SK-N-MC (cell line): ENCODE results near the gene ATF3.

ENCODE experiments used
- EZH2 ChIP-seq: fragments of 200-600 bp; sonication (generic); IDR thresholded peaks from one replicate; pipeline ENCODE4 v1.6.1; 2017; ENCODE audit warnings: antibody characterized with exemption
- POLR2AphosphoS5 ChIP-seq: IDR thresholded peaks from 2 replicates; pipeline ENCODE4 v1.6.1; 2012; ENCODE audit warnings: mild to moderate bottlenecking, low read depth, low read length, borderline replicate concordance

- TF ChIP-seq POLR2AphosphoS5: no peak
- TF ChIP-seq EZH2: no peak
Measured at GRCh38 chr1:212622906-212623305, 14.3 kb downstream of the ATF3 start.
